HCT116 (cell line): Measurements from ENCODE around the gene ULBP2.

Source experiments
- POLR2AphosphoS5 ChIP-seq: IDR thresholded peaks from 2 replicates; pipeline ENCODE4 v1.6.1; 2011; ENCODE audit warnings: mild to moderate bottlenecking, low read depth, low read length, moderate library complexity
- TF ChIP-seq, protein P1 (sequence below), 3 experiments: fragments of 200-600 bp in 1 of 3; sonication (generic) in 1 of 3; IDR thresholded peaks in 2 of 3; conservative IDR thresholded peaks in 1 of 3; 2 replicates each; pipeline ENCODE4 v1.5.1; 2012 to 2017; ENCODE audit warnings: low read depth in 2 of 3, low read length in 2 of 3, antibody characterized with exemption in 1 of 3, borderline replicate concordance in 1 of 3, control low read depth in 1 of 3, mild to moderate bottlenecking in 1 of 3, mixed read lengths in 1 of 3, mixed run types in 1 of 3, moderate library complexity in 1 of 3; ENCODE audit not compliant: insufficient read depth in 1 of 3

DNA sequence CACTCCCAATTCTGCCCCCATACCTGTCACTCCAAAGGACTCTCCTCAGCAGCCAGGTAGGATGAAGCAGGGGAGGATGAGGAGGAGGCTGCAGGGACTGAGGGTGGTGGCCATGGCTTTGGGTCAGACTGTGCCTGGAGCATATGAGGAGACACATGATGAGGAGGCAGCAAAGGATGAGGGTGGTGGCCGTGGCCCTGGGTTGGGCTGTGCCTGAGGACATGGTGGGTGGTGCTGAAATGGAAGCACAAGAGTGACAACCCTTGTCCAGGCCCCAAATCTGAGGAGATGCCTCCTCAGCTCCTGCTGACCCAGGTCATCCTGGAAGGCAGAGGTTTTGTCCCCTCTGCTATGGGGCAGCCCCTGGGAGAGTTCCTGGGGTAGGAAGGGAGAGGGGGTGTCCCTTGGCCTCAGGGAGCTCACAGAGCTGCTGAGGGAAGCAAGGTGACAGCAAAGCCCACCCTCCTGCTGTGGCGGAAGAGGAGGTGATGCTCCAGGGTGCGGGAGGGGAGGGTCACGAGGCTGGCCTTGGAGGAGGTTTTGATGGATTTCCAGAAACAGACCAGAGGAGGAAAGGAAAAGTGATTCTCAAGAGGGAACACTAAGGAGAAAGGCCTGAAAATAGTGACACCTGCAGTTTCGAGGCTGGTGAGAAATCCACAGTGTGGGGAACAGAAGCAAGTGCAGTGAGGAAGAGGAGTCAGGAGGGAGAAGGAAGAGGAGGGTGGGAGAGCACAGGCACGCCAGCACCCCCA is 23.5 kb upstream of the ULBP2 start:
- no peak for TF ChIP-seq POLR2AphosphoS5
- TF ChIP-seq, protein P1, sequence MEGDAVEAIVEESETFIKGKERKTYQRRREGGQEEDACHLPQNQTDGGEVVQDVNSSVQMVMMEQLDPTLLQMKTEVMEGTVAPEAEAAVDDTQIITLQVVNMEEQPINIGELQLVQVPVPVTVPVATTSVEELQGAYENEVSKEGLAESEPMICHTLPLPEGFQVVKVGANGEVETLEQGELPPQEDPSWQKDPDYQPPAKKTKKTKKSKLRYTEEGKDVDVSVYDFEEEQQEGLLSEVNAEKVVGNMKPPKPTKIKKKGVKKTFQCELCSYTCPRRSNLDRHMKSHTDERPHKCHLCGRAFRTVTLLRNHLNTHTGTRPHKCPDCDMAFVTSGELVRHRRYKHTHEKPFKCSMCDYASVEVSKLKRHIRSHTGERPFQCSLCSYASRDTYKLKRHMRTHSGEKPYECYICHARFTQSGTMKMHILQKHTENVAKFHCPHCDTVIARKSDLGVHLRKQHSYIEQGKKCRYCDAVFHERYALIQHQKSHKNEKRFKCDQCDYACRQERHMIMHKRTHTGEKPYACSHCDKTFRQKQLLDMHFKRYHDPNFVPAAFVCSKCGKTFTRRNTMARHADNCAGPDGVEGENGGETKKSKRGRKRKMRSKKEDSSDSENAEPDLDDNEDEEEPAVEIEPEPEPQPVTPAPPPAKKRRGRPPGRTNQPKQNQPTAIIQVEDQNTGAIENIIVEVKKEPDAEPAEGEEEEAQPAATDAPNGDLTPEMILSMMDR (IDR thresholded peaks at IDR 0.05 in 2 of 3, conservative IDR thresholded peaks at IDR 0.05 in 1 of 3; ENCODE audit: borderline replicate concordance in 1 of 3, insufficient read depth in 1 of 3, low read depth in 2 of 3, low read length in 2 of 3) = no peak
